ACC112 (cell line): ENCODE data around the gene ATP9A.
"Not testable (repeated sequence)": the region's sequence is repeated elsewhere in the genome, so short reads cannot be mapped to it uniquely, and the experiment has no call there.

ENCODE experiments used
- H2AFZ ChIP-seq: fragments of 200-600 bp; sonication (generic); one replicate; pipeline ENCODE4 v1.6.0; 2017; ENCODE audit warnings: antibody characterized with exemption, low read length; ENCODE audit not compliant: unreplicated experiment
- H3K27ac ChIP-seq: fragments of 200-600 bp; sonication (generic); 2 replicates; pipeline ENCODE4 v1.5.1; 2014; ENCODE audit warnings: low read depth, mild to moderate bottlenecking, antibody characterized with exemption, low read length, moderate library complexity
- H3K27me3 ChIP-seq: fragments of 200-600 bp; sonication (generic); 2 replicates; pipeline ENCODE4 v1.6.1; 2014; ENCODE audit warnings: mild to moderate bottlenecking, antibody characterized with exemption, low read length, moderate library complexity, mixed read lengths; ENCODE audit not compliant: insufficient read depth
- H3K36me3 ChIP-seq: fragments of 200-600 bp; sonication (generic); 2 replicates; pipeline ENCODE4 v1.6.1; 2016; ENCODE audit warnings: mild to moderate bottlenecking, antibody characterized with exemption, low read length, moderate library complexity, mixed read lengths; ENCODE audit not compliant: insufficient read depth
- H3K4me1 ChIP-seq: fragments of 200-600 bp; sonication (generic); one replicate; pipeline ENCODE4 v1.6.1; 2016; ENCODE audit warnings: low read length, mixed read lengths; ENCODE audit not compliant: insufficient read depth, unreplicated experiment, control insufficient read depth
- H3K4me3 ChIP-seq: fragments of 200-600 bp; sonication (generic); 2 replicates; pipeline ENCODE4 v1.5.1; 2014; ENCODE audit warnings: mild to moderate bottlenecking, low read depth, low read length
- H3K79me2 ChIP-seq: fragments of 200-600 bp; sonication (generic); one replicate; pipeline ENCODE4 v1.6.0; 2016; ENCODE audit warnings: low read length; ENCODE audit not compliant: control insufficient read depth, unreplicated experiment, insufficient read depth

The ATP9A gene

DNA sequence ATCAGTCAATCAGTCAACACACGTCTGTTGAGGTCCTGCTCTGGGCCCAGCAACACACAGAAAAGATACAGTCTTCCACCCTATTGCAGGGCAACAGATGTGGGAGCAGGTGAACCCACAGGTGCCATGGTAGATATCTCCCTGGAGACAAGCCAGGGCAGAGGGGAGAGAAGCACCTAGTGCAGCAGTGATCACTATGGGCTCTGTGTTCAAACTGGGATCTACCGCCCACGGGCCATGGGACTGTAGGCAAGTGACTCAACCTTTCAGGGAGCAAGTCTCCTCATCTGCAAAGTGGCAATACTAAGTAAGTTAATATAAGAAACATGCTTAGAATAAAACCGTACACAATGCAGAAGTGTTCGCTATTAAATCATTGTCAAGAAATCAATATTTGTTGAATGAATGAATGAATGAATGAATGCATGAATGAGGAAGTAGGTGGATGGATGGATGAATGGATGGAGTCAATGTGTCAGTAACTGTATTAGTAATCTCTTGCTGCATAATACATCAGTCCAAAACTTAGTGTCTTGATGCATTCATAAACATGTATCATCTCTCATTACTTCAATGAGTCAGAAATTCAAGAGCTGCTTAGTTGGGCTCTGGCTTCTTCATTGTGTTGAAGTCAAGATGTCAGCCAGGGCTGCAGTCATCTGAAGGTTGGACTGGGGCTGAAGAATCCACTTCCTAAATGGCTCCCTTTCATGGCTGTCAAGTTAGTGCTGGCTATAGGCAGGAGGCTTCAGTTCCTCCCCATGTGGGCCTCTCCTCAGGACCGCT lies 193.7 kb downstream of the ATP9A start:
- no peak overlapping the region for H3K4me3 ChIP-seq
- H3K27me3 ChIP-seq = no peaks in the 10 kb centered on the region
- peaks cover 11% of the 10 kb centered on the region for H3K4me1 ChIP-seq

DNA sequence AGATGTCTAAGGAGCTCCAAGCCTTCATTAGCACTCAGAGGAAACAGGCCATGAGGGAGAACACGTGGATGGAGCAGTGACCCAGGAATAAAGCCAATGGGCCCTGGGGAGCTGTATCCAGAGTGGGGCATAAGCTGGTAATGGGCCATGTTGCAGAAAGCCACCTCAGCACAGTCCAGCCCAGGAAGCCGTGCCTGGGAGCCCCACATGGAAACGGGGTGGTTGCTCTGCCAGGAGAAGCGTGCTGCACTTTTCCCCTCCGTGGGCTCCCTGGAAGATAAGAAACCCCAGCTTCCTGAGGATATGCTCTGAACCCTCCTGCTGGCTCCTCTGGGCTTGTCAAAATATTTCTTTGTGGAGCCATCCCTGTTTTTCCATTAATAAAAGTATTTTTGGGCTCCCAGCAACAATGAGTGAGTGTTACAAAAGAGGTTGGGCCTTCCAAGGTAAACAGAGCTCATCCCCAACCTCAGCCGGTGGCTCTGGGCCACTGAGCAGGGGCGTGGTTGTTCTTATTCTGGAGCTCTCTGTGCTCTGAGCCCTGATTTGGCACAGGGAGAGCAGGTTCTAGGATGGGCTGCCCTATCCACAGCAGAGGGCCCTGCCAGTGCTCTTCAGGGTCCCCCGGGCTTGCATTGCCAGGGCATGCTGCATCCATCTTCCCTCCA lies 194.5 kb downstream of the ATP9A start:
- Histone ChIP-seq H2AFZ (peak overlapping the region; percentile 13), H3K4me1 (peaks cover 11% of the 10 kb centered on the region), H3K27me3 (0 out of 2 replicates have a peak, but pooled peaks cover 4% of the 10 kb centered on the region), H3K36me3 (no peaks in the 10 kb centered on the region), H3K27ac (no peak overlapping the region), H3K4me3 (no peak overlapping the region), H3K79me2 (no peaks in the 10 kb centered on the region)

More for the DNA sequence above, 193.7 kb downstream of the ATP9A start:
- Histone ChIP-seq H3K79me2 (no peaks in the 10 kb centered on the region), H3K36me3 (no peaks in the 10 kb centered on the region), H2AFZ (no peak overlapping the region), H3K27ac (no peak overlapping the region)

DNA sequence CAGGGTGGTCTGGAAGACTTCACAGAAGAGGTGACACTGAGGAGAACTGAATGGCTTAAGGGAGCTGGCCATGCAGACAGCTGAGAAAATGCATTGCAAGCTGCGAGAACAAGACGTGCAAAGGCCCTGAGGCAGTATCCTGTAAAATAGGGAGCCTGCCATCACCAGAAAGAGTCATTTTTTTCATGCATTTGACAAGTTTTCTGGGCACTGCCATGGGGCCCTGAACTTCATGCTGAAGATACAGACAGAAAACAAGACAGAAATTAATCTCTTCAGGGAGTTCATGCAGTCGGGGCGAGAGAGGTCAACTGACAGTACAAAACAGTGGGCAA lies 196.8 kb downstream of the ATP9A start:
- H3K4me3 ChIP-seq = no peak overlapping the region
- H3K4me1 ChIP-seq = peaks cover 11% of the 10 kb centered on the region
- H3K27ac ChIP-seq = no peak overlapping the region
- no peak overlapping the region for H2AFZ ChIP-seq
- H3K79me2 ChIP-seq = no peaks in the 10 kb centered on the region
- H3K27me3 ChIP-seq = 0 out of 2 replicates have a peak, but pooled peaks cover 4% of the 10 kb centered on the region
- H3K36me3 ChIP-seq = no peaks in the 10 kb centered on the region

DNA sequence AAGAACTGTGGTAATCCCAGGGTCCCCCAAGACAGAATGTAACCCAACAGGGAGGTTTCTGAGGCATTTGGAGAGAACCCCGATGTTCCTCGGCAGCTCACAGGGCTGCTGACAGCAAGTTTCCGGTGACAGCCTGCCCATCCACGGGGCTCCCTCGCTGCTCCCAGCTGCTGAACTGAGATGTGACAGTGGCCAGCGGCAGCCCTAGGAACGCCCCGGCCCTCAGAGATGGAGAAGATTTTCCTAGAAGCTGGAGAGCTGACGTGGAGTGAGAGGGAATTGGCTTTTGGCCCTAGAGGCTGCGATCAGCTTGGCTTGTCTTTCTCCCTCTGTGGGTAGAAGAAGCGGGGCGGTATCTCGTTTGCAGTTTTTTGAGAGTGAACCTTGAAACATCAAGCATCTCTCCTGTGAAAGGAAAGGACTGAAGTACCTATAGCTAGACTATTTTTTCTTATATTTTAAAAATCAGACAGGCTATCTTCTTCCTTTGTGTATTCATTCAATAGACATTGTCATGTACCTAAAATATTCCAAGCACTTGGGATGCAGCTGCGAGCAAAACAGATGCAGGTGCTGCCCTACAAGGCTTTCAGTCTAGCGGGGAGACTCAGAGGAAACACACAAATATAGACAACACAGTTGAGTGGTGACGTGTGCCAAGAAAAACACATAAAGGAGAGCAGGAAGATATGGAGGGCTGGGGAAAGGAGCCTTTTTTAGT lies 197.3 kb downstream of the ATP9A start:
- Histone ChIP-seq H2AFZ (peak overlapping the region; percentile 7), H3K36me3 (no peaks in the 10 kb centered on the region), H3K79me2 (no peaks in the 10 kb centered on the region), H3K4me3 (no peak overlapping the region), H3K4me1 (peaks cover 11% of the 10 kb centered on the region), H3K27me3 (0 out of 2 replicates have a peak, but pooled peaks cover 4% of the 10 kb centered on the region), H3K27ac (no peak overlapping the region)

DNA sequence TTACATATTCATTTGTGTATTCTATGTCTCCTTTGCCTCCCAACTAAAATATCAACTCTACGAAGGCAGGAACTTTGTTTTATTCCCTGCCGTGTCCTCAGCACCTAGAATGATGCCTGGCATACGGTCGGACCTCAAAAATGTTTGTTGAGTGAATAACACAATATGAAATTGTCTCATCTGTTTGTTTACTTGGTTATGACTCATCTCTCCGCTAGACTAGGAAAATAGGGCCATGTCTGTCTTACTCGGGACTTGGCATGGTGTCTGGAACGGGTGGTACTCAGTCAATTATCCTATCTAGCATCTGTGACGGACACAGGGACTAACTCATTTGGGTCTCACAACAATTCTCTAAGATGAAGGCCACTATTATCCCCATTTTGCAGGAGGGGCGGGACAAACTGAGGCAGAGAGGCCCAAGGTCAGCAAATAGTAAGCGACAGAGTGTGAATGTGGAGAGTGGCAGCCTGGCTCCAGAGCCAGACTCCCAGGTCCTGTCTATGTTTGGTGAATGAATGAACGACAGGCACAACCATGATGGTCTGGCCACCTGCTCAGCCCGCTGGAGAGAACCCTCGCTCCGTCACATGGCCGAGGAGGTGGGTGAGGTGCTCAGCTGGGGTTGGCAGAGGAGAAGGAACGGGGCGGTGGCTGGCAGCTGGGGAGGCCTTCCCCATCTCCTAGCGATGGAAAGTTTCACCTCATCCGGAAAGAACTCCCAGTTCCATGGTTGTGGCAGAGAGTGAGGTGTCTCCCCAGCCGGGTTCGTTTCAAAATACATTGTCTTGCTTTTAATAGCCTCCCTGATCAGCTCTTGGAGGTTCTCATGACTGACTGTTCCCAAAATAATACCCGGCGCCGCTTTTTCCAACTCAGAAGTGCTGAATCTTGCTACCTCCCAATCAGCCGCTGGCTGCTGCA lies 198.1 kb downstream of the ATP9A start:
- H3K79me2 ChIP-seq = no peaks in the 10 kb centered on the region
- H3K27ac ChIP-seq = no peak overlapping the region
- H3K27me3 ChIP-seq = 0 out of 2 replicates have a peak, but pooled peaks cover 4% of the 10 kb centered on the region
- H3K4me1 ChIP-seq = peaks cover 14% of the 10 kb centered on the region
- H3K4me3 ChIP-seq = no peak overlapping the region
- H3K36me3 ChIP-seq = no peaks in the 10 kb centered on the region
- peak overlapping the region; percentile 7 for H2AFZ ChIP-seq

DNA sequence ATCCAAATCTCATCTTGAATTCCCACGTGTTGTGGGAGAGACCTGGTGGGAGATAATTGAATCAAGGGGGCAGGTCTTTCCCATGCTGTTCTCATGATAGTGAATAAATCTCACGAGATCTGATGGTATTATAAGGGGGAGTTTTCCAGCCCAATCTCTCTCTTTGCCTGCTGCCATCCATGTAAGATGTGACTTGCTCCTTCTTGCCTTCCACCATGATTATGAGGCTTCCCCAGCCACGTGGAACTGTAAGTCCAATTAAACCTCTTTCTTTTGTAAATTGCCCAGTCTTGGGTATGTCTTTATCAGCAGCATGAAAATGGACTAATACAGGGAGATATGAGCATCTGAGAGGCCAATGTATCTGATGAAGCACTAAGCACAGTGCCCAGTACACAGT lies 199.7 kb downstream of the ATP9A start:
- not testable (repeated sequence) for H3K79me2 ChIP-seq, H3K27me3 ChIP-seq, H3K4me3 ChIP-seq, H3K27ac ChIP-seq, H2AFZ ChIP-seq, H3K36me3 ChIP-seq
- H3K4me1 ChIP-seq = peaks cover 12% of the 10 kb centered on the region

DNA sequence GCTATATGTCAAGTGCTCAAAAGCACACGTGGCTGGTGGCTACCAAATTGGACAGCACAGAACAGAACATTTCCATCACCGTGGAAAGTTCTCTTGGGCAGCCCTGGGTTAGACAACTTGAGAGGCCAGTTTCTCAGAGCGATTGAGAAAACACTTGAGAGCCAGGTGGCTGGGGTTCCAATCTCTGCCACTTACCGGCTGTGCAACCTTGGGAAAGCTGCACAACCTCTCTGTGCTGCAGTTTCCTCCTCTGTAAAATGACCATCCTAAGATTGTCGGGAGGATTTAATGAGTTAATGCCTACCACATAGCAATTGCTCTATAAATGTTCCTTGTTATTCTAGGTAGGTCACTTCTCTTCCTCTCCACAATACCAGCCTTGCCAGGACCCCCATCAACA lies 200.6 kb downstream of the ATP9A start:
- H3K27me3 ChIP-seq = 0 out of 2 replicates have a peak, but pooled peaks cover 4% of the 10 kb centered on the region
- no peaks in the 10 kb centered on the region for H3K79me2 ChIP-seq
- no peak overlapping the region for H3K27ac ChIP-seq
- H3K4me3 ChIP-seq = no peak overlapping the region
- peaks cover 16% of the 10 kb centered on the region for H3K4me1 ChIP-seq
- H3K36me3 ChIP-seq = no peaks in the 10 kb centered on the region
- no peak overlapping the region for H2AFZ ChIP-seq

DNA sequence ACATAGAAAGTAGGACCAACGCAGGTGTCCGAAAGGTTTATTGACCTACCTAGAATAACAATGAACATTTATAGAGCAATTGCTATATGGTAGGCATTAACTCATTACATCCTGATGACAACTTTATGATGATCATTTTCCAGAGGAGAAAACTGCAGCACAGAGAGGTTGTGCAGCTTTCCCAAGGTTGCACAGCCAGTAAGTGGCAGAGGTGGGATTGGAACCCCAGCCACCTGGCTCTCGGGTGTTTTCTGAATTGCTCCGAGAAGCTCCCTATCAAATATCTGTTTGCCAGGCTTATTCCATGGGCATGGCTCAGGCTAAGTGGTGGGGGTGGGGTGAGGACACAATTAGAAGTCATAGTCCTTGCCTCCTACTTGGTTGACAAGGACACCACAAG lies 201.6 kb downstream of the ATP9A start:
- Histone ChIP-seq H3K79me2 (no peaks in the 10 kb centered on the region), H2AFZ (no peak overlapping the region), H3K4me1 (peaks cover 19% of the 10 kb centered on the region), H3K4me3 (no peak overlapping the region), H3K27ac (no peak overlapping the region), H3K27me3 (0 out of 2 replicates have a peak, but pooled peaks cover 4% of the 10 kb centered on the region), H3K36me3 (no peaks in the 10 kb centered on the region)

DNA sequence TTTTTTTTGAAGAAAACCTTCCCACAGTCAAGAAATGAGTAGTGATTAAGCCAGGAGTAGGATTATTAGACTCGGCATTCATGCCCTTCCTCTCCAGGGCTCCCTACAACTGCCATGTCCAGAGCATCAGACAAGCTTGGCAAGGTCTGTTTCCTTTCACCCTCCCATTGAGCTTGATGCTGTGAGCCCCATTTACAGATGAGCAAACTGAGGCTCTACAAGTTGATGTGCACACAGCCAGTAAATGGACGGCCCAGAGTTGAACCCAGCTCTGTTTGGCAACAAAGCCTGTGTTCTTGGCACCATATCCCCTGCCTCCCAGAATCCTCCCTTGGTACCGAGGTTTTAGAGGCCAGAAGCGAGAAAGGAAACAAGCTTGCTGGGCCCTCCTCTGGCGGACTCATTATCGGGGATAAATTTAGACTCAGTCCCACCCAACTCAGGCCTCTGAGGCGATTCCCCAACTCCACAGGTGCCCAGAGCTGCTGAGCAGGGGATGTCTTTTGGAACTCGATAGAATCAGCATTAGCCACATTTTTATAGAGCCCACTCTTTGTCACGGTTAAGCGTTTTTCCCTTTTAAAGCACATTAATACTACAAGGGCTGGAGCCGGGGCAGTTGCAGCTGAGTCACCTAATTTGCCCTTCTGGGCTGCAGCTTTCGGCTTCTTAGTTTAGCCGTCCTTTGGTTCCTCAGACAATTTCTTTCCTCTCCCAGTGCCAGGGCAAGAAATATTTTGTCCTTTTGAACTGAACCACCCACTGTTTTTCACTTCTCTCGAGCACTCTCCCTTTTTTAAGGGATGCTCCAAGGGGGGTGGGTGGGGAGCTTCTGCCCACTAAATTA lies 202.7 kb downstream of the ATP9A start:
- Histone ChIP-seq H3K36me3 (no peaks in the 10 kb centered on the region), H3K27ac (no peak overlapping the region), H3K4me1 (peaks cover 24% of the 10 kb centered on the region), H2AFZ (no peak overlapping the region), H3K4me3 (peak overlapping the region; percentile 48), H3K79me2 (no peaks in the 10 kb centered on the region), H3K27me3 (0 out of 2 replicates have a peak, but pooled peaks cover 4% of the 10 kb centered on the region)
